Smooth muscle cell (in vitro differentiated cells): Measurements from ENCODE around the gene SH3GL3. TPM values are rescaled to one million over a fixed set of nuclear protein-coding genes. Genes with fewer than 3 reads are reported as not detected.

ENCODE experiments used
- DNase-seq: peaks from one replicate; lab custom pipeline; 2025; ENCODE audit not compliant: unreplicated experiment; lab: John Stamatoyannopoulos, UW
- H2AFZ ChIP-seq: fragments of 200-600 bp; sonication (generic); 2 replicates; pipeline ENCODE4 v1.6.0; 2016; ENCODE audit warnings: antibody characterized with exemption, low read depth, mild to moderate bottlenecking
- H3F3A ChIP-seq: fragments of 200-600 bp; sonication (generic); 2 replicates; pipeline ENCODE4 v1.6.0; 2017; ENCODE audit warnings: antibody characterized with exemption, low read depth
- H3K27ac ChIP-seq: fragments of 200-600 bp; sonication (generic); 2 replicates; pipeline ENCODE4 v1.5.1; 2016; ENCODE audit warnings: low read depth, mild to moderate bottlenecking
- H3K27me3 ChIP-seq: fragments of 200-600 bp; sonication (generic); 2 replicates; pipeline ENCODE4 v1.6.1; 2016; ENCODE audit warnings: low read depth, mild to moderate bottlenecking
- H3K36me3 ChIP-seq: fragments of 200-600 bp; sonication (generic); 2 replicates; pipeline ENCODE4 v1.5.1; 2016; ENCODE audit warnings: low read depth
- H3K4me1 ChIP-seq: fragments of 200-600 bp; sonication (generic); 2 replicates; pipeline ENCODE4 v1.5.1; 2016; ENCODE audit warnings: low read depth
- H3K4me2 ChIP-seq: fragments of 200-600 bp; sonication (generic); 2 replicates; pipeline ENCODE4 v1.6.0; 2016; ENCODE audit warnings: mild to moderate bottlenecking
- H3K4me3 ChIP-seq: fragments of 200-600 bp; sonication (generic); 2 replicates; pipeline ENCODE4 v1.5.1; 2016; ENCODE audit warnings: mild to moderate bottlenecking
- H3K79me2 ChIP-seq: fragments of 200-600 bp; sonication (generic); 2 replicates; pipeline ENCODE4 v1.6.0; 2016; ENCODE audit warnings: low read depth, mild to moderate bottlenecking
- H3K9ac ChIP-seq: fragments of 200-600 bp; sonication (generic); 2 replicates; pipeline ENCODE4 v1.6.0; 2016; ENCODE audit warnings: low read depth
- H3K9me3 ChIP-seq: fragments of 200-600 bp; sonication (generic); replicated peaks from 2 replicates; pipeline ENCODE4 v1.5.1; 2016; ENCODE audit warnings: low read depth
- H4K20me1 ChIP-seq: fragments of 200-600 bp; sonication (generic); 2 replicates; pipeline ENCODE4 v1.6.0; 2016; ENCODE audit warnings: low read depth
- CTCF ChIP-seq: fragments of 200-600 bp; sonication (generic); IDR thresholded peaks from 2 replicates; pipeline ENCODE4 v1.5.1; 2017; ENCODE audit warnings: borderline replicate concordance, mild to moderate bottlenecking, antibody characterized with exemption; ENCODE audit not compliant: insufficient read depth, poor library complexity, severe bottlenecking
- WGBS: methylation state at CpG from one replicate; pipeline ENCODE4 v1.1.7; 2016; ENCODE audit warnings: low lambda C conversion rate; 5-methylcytosine and 5-hydroxymethylcytosine counted together
- polyA plus RNA-seq: library from polyadenylated mRNA; unstranded; fragments of >200 nt; fragmentation: Nextera tagmentation; extraction: Ambion mirVana; gene quantifications from 2 replicates; pipeline ENCODE4 v1.2.1, GENCODE V29; 2016
- total RNA-seq: library from RNA; depleted of rRNA; stranded (reverse); fragments of >200 nt; gene quantifications from 2 replicates; pipeline ENCODE4 v1.2.3, GENCODE V29; 2014

SH3GL3 gene
- total and polyA plus RNA-seq, 2 experiments from 2014 or later: 0.50 to 2.2 TPM

- Histone ChIP-seq H3K36me3 (no peaks in the 10 kb centered on the region), H2AFZ (no peak overlapping the region), H3K4me3 (no peak overlapping the region), H3K79me2 (no peaks in the 10 kb centered on the region), H3F3A (no peaks in the 10 kb centered on the region), H3K27ac (no peak overlapping the region), H3K9ac (no peak overlapping the region), H3K4me2 (no peak overlapping the region), H3K27me3 (no peaks in the 10 kb centered on the region), H4K20me1 (no peaks in the 10 kb centered on the region), H3K9me3 (peaks cover 12% of the 10 kb centered on the region), H3K4me1 (no peaks in the 10 kb centered on the region)
- WGBS: 100% methylated on average over 1 of the region's 1 CpG
- no peak for DNase-seq
- no peak for TF ChIP-seq CTCF
Observed at GRCh38 chr15:83483612-83484011, 36.5 kb downstream of the SH3GL3 start.

GRCh38 chr15:83484636-83485035 is 37.5 kb downstream of the SH3GL3 start:
- Histone ChIP-seq H2AFZ (no peak overlapping the region), H3K27me3 (no peaks in the 10 kb centered on the region), H3K4me3 (no peak overlapping the region), H3K27ac (no peak overlapping the region), H3K79me2 (no peaks in the 10 kb centered on the region), H3F3A (no peaks in the 10 kb centered on the region), H3K4me2 (no peak overlapping the region), H4K20me1 (no peaks in the 10 kb centered on the region), H3K9me3 (peaks cover 12% of the 10 kb centered on the region), H3K9ac (no peak overlapping the region), H3K4me1 (no peaks in the 10 kb centered on the region), H3K36me3 (no peaks in the 10 kb centered on the region)
- TF ChIP-seq CTCF: no peak
- 96% methylated on average over 2 of the region's 2 CpGs for WGBS
- DNase-seq: no peak

GRCh38 chr15:83486363-83486762 is 39.2 kb downstream of the SH3GL3 start:
- Histone ChIP-seq H3K27me3 (no peaks in the 10 kb centered on the region), H3K4me1 (no peaks in the 10 kb centered on the region), H3K27ac (no peak overlapping the region), H3K79me2 (no peaks in the 10 kb centered on the region), H3K36me3 (no peaks in the 10 kb centered on the region), H3K9ac (no peak overlapping the region), H2AFZ (no peak overlapping the region), H3F3A (no peaks in the 10 kb centered on the region), H3K9me3 (peaks cover 12% of the 10 kb centered on the region), H3K4me3 (no peak overlapping the region), H4K20me1 (no peaks in the 10 kb centered on the region), H3K4me2 (no peak overlapping the region)
- TF ChIP-seq CTCF: no peak
- DNase-seq: no peak

- no peak for TF ChIP-seq CTCF
- Histone ChIP-seq H3K9me3 (peaks cover 12% of the 10 kb centered on the region), H3K27me3 (no peaks in the 10 kb centered on the region)
Observed at GRCh38 chr15:83487519-83487918, 40.4 kb downstream of the SH3GL3 start.

More at GRCh38 chr15:83487519-83487918, 40.4 kb downstream of the SH3GL3 start:
- Histone ChIP-seq H3K27ac (no peak overlapping the region), H3K4me1 (no peaks in the 10 kb centered on the region), H3K4me2 (no peak overlapping the region), H3K4me3 (no peak overlapping the region), H3F3A (no peaks in the 10 kb centered on the region), H3K79me2 (no peaks in the 10 kb centered on the region), H2AFZ (no peak overlapping the region), H3K9ac (no peak overlapping the region), H3K36me3 (no peaks in the 10 kb centered on the region), H4K20me1 (no peaks in the 10 kb centered on the region)
- WGBS: 91% methylated on average over 3 of the region's 3 CpGs
- no peak for DNase-seq
